GM12878 (cell line): ENCODE data around the gene POU2AF2. TPM values are rescaled to one million over a fixed set of nuclear protein-coding genes. Genes with fewer than 3 reads are reported as not detected.

Experiments
- ATAC-seq: fragments of 200-7000 bp; cut with Tn5 transposase; 3 replicates; pipeline ENCODE4 v1.9.1; 2020; ENCODE audit warnings: mild to moderate bottlenecking, moderate library complexity
- BruUV-seq: library from RNA; stranded (reverse); fragments of 400-500 nt; replicated peaks from 2 replicates; lab custom pipeline; 2021; lab: Mats Ljungman, UMichigan
- CTCF ChIA-PET: fragments of 300-600 bp; sonication (Branson Sonifier 250); formaldehyde crosslinking; extraction: SDS; loops from one replicate; lab custom pipeline; 2021; ENCODE audit warnings: inconsistent platforms; lab: Yijun Ruan, JAX
- POLR2A ChIA-PET: fragments of 350-600 bp; formaldehyde crosslinking; extraction: SDS; loops from one replicate; lab custom pipeline; 2021; ENCODE audit warnings: inconsistent platforms; lab: Charles Lee
- RAD21 ChIA-PET: fragments of 300-600 bp; sonication (Branson Sonifier 250); formaldehyde crosslinking; loops from one replicate; lab custom pipeline; 2023; ENCODE audit warnings: antibody characterized with exemption; ENCODE audit not compliant: unreplicated experiment; lab: Charles Lee
- SMC1A ChIA-PET: fragments of 300-600 bp; sonication (Branson Sonifier 250); formaldehyde crosslinking; loops from one replicate; lab custom pipeline; 2023; ENCODE audit not compliant: unreplicated experiment, uncharacterized antibody; lab: Charles Lee
- DNase-seq: peaks from one replicate; pipeline ENCODE4 v3.0.0-alpha.2; 2011; ENCODE audit warnings: low read depth, low spot score
- FAIRE-seq: peaks from 3 replicates; lab custom pipeline; 2011; peaks lifted over from hg19 to GRCh38; lab: Jason Lieb, UNC
- H2AFZ ChIP-seq: 2 replicates; pipeline ENCODE4 v1.6.0; 2011; ENCODE audit warnings: low read depth, low read length, control low read depth; ENCODE audit not compliant: control insufficient read depth
- H3K27ac ChIP-seq: 2 replicates; pipeline ENCODE4 v1.5.1; 2011; ENCODE audit warnings: control low read depth; ENCODE audit not compliant: control insufficient read depth, insufficient read depth
- H3K27me3 ChIP-seq, 2 experiments: replicated peaks in 1 of 2; 2 replicates each; pipeline versions ENCODE4 v1.6.0 to v1.6.1; 2011; ENCODE audit warnings: low read length in 1 of 2; ENCODE audit not compliant: control insufficient read depth in 2 of 2, insufficient read depth in 2 of 2
- H3K36me3 ChIP-seq, 2 experiments: 2 replicates each; pipeline ENCODE4 v1.5.1; 2011; ENCODE audit warnings: low read length in 1 of 2; ENCODE audit not compliant: control insufficient read depth in 2 of 2, insufficient read depth in 2 of 2
- H3K4me1 ChIP-seq: 2 replicates; pipeline ENCODE4 v1.6.1; 2011; ENCODE audit warnings: mild to moderate bottlenecking, low read length, moderate library complexity, mixed read lengths; ENCODE audit not compliant: control insufficient read depth, insufficient read depth
- H3K4me2 ChIP-seq: 2 replicates; pipeline ENCODE4 v1.6.0; 2011; ENCODE audit warnings: control low read depth; ENCODE audit not compliant: control insufficient read depth, insufficient read depth
- H3K4me3 ChIP-seq: fragments of 200-600 bp; sonication (generic); 2 replicates; pipeline ENCODE4 v1.5.1; 2016
- H3K79me2 ChIP-seq: 2 replicates; pipeline ENCODE4 v1.6.0; 2011; ENCODE audit warnings: low read length; ENCODE audit not compliant: control insufficient read depth, insufficient read depth
- H3K9ac ChIP-seq: 2 replicates; pipeline ENCODE4 v1.8.0; 2011; ENCODE audit warnings: low read length, control low read depth, mixed read lengths; ENCODE audit not compliant: control insufficient read depth, insufficient read depth
- H3K9me3 ChIP-seq: replicated peaks from 3 replicates; pipeline ENCODE4 v1.5.1; 2011; ENCODE audit warnings: mild to moderate bottlenecking, low read length; ENCODE audit not compliant: control insufficient read depth, insufficient read depth
- H4K20me1 ChIP-seq: 2 replicates; pipeline ENCODE4 v1.6.0; 2011; ENCODE audit not compliant: control insufficient read depth, insufficient read depth
- CBFB ChIP-seq: IDR thresholded peaks from 2 replicates; pipeline ENCODE4 v1.6.1; 2016; ENCODE audit warnings: antibody characterized with exemption, low read depth
- HCFC1 ChIP-seq: fragments of 150-350 bp; IDR thresholded peaks from 2 replicates; pipeline ENCODE4 v1.6.1; 2014; ENCODE audit warnings: low read length
- HDAC2 ChIP-seq: fragments of 200-600 bp; sonication (generic); IDR thresholded peaks from 2 replicates; pipeline ENCODE4 v1.6.1; 2017
- MYC ChIP-seq: IDR thresholded peaks from 2 replicates; pipeline ENCODE4 v1.6.1; 2011; ENCODE audit warnings: mild to moderate bottlenecking, low read length, moderate library complexity, inconsistent platforms; ENCODE audit not compliant: insufficient read depth, insufficient replicate concordance, insufficient read length, severe bottlenecking
- NFYA ChIP-seq: IDR thresholded peaks from 2 replicates; pipeline ENCODE4 v1.6.1; 2011; ENCODE audit warnings: low read depth, mild to moderate bottlenecking, low read length, improper control_type of control experiment, borderline replicate concordance
- NFYB ChIP-seq: IDR thresholded peaks from 2 replicates; pipeline ENCODE4 v1.6.1; 2011; ENCODE audit warnings: low read depth, mild to moderate bottlenecking, low read length, improper control_type of control experiment, moderate library complexity; ENCODE audit not compliant: insufficient read depth
- PAX8 ChIP-seq: fragments of 450-650 bp; IDR thresholded peaks from 2 replicates; pipeline ENCODE4 v1.6.1; 2017; ENCODE audit warnings: mild to moderate bottlenecking, moderate library complexity
- RB1 ChIP-seq: fragments of 450-650 bp; formaldehyde crosslinking; IDR thresholded peaks from 2 replicates; pipeline ENCODE4 v1.6.1; 2017; ENCODE audit warnings: mild to moderate bottlenecking, borderline replicate concordance
- RELA ChIP-seq: fragments of 450-650 bp; IDR thresholded peaks from 2 replicates; pipeline ENCODE4 v1.8.0; 2014; ENCODE audit warnings: borderline replicate concordance; ENCODE audit not compliant: partially characterized antibody
- SMARCA5 ChIP-seq: fragments of 450-650 bp; IDR thresholded peaks from 2 replicates; pipeline ENCODE4 v1.6.1; 2017; ENCODE audit warnings: mild to moderate bottlenecking
- TARDBP ChIP-seq: IDR thresholded peaks from 2 replicates; pipeline ENCODE4 v1.6.1; 2016; ENCODE audit warnings: borderline replicate concordance
- WGBS: methylation state at CpG from one replicate; pipeline ENCODE4 v1.1.6; 2016; ENCODE audit warnings: low lambda C conversion rate; ENCODE audit not compliant: insufficient replicate concordance, insufficient coverage; ENCODE audit errors: missing lambda C conversion rate; 5-methylcytosine and 5-hydroxymethylcytosine counted together
- in situ Hi-C: fragments of 300-500 bp; cut with MboI; formaldehyde crosslinking; loops from 9 replicates; pipeline ENCODE4 v1.14.3; 2018; ENCODE audit warnings: mixed read lengths
- intact Hi-C: fragments of 100-400 bp; cut with micrococcal nuclease; formaldehyde crosslinking; loops from one replicate; pipeline ENCODE4 v1.14.2; 2022; ENCODE audit not compliant: unreplicated experiment
- polyA plus RNA-seq, 11 experiments: library from polyadenylated mRNA; depleted of rRNA in 4 of 11; unstranded in 6 of 11; stranded (reverse) in 5 of 11; fragments of >200 nt; fragmentation: Nextera tagmentation in 4 of 11; fragmentation: Illumina TruSeq in 1 of 11; extraction: Ambion mirVana in 4 of 11; extraction: Trizol in 1 of 11; gene quantifications; 1 replicate in 1 of 11; 2 replicates in 10 of 11; pipeline versions ENCODE4 v1.2.1 to v1.2.3, GENCODE V29; 2011 to 2016; ENCODE audit warnings: inconsistent platforms in 2 of 11, missing spikeins in 2 of 11, low read depth in 1 of 11
- total RNA-seq, 4 experiments: library from RNA; depleted of rRNA in 3 of 4; stranded (reverse); fragments of >200 nt in 3 of 4; fragmentation: Illumina TruSeq in 1 of 4; extraction: Trizol in 1 of 4; gene quantifications; 2 replicates each; pipeline versions ENCODE4 v1.2.1 to v1.2.3, GENCODE V29; 2013 to 2021
- TF ChIP-seq, protein P1 (sequence below): IDR thresholded peaks from 2 replicates; pipeline ENCODE4 v1.6.1; 2011; ENCODE audit warnings: low read depth, low read length, improper control_type of control experiment, borderline replicate concordance
- TF ChIP-seq, protein P2 (sequence below): fragments of 450-650 bp; conservative IDR thresholded peaks from 2 replicates; pipeline ENCODE4 v1.6.1; 2017; ENCODE audit warnings: mild to moderate bottlenecking, moderate library complexity
- TF ChIP-seq, protein P3 (sequence below): IDR thresholded peaks from 2 replicates; pipeline ENCODE4 v1.6.1; 2011; ENCODE audit warnings: mild to moderate bottlenecking, low read depth, low read length, moderate library complexity; ENCODE audit not compliant: insufficient replicate concordance
- TF ChIP-seq, protein P4 (sequence below): fragments of 150-350 bp; IDR thresholded peaks from 2 replicates; pipeline ENCODE4 v1.6.1; 2016; ENCODE audit warnings: low read depth, low read length

POU2AF2 gene
- total and polyA plus RNA-seq, 10 of the 15 experiments (the other 5 are each of a cell fraction or from before 2014, with no cell fraction given) = not detected

DNA sequence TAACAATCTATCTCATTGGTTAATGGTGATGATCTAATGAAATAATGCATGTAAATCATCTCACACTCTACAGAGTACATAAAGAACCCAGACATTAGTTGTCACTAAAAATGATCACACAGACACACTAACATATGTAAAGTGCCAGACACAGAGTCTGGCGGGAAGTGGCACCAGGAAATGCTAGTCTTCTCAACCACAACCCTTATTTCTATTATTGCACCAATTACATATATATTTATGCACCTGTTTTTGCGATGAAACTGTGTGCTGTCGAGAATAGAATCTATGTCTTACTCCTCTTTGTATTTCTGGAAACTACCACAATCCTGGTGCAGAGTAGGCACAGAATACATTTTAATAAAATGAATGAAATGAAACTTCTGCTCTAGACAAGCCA is 26.9 kb downstream of the POU2AF2 start:
- Histone ChIP-seq H3K4me2 (no peak overlapping the region), H4K20me1 (no peaks in the 10 kb centered on the region), H3K4me3 (no peak overlapping the region), H2AFZ (no peak overlapping the region), H3K9ac (no peak overlapping the region), H3K27me3 (peaks cover 1 to 4% of the 10 kb centered on the region in 2 experiments; a peak in 3 of 4 replicates), H3K9me3 (no peaks in the 10 kb centered on the region), H3K27ac (no peak overlapping the region), H3K79me2 (no peaks in the 10 kb centered on the region), H3K4me1 (no peaks in the 10 kb centered on the region), H3K36me3 (no peaks in the 10 kb centered on the region)
- ChIA-PET RAD21 (interaction anchor here (2.0 kb wide), 1 partner anchor 10 kb away, joined by 6 read pairs; no protein-coding TSS in a partner anchor), SMC1A (interaction anchor here (0.6 kb wide), 1 partner anchor 704 kb away, joined by 3 read pairs; no protein-coding TSS in a partner anchor), POLR2A (interaction anchor here (0.6 kb wide), 1 partner anchor 103 kb away, joined by 3 read pairs; no protein-coding TSS in a partner anchor), CTCF (interaction anchor here (0.6 to 1.8 kb wide), 5 partner anchors 10 to 823 kb away, joined by 3 to 5 read pairs (median 4); no protein-coding TSS in a partner anchor)
- no peak for TF ChIP-seq RELA
- TF ChIP-seq HCFC1 = no peak
- TF ChIP-seq, protein P1, sequence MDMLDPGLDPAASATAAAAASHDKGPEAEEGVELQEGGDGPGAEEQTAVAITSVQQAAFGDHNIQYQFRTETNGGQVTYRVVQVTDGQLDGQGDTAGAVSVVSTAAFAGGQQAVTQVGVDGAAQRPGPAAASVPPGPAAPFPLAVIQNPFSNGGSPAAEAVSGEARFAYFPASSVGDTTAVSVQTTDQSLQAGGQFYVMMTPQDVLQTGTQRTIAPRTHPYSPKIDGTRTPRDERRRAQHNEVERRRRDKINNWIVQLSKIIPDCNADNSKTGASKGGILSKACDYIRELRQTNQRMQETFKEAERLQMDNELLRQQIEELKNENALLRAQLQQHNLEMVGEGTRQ = no peak
- TF ChIP-seq, protein P2, sequence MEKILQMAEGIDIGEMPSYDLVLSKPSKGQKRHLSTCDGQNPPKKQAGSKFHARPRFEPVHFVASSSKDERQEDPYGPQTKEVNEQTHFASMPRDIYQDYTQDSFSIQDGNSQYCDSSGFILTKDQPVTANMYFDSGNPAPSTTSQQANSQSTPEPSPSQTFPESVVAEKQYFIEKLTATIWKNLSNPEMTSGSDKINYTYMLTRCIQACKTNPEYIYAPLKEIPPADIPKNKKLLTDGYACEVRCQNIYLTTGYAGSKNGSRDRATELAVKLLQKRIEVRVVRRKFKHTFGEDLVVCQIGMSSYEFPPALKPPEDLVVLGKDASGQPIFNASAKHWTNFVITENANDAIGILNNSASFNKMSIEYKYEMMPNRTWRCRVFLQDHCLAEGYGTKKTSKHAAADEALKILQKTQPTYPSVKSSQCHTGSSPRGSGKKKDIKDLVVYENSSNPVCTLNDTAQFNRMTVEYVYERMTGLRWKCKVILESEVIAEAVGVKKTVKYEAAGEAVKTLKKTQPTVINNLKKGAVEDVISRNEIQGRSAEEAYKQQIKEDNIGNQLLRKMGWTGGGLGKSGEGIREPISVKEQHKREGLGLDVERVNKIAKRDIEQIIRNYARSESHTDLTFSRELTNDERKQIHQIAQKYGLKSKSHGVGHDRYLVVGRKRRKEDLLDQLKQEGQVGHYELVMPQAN = no peak
- TF ChIP-seq SMARCA5 = no peak
- no peak for TF ChIP-seq HDAC2
- no peak for TF ChIP-seq CBFB
- TF ChIP-seq TARDBP = no peak
- TF ChIP-seq, protein P3, sequence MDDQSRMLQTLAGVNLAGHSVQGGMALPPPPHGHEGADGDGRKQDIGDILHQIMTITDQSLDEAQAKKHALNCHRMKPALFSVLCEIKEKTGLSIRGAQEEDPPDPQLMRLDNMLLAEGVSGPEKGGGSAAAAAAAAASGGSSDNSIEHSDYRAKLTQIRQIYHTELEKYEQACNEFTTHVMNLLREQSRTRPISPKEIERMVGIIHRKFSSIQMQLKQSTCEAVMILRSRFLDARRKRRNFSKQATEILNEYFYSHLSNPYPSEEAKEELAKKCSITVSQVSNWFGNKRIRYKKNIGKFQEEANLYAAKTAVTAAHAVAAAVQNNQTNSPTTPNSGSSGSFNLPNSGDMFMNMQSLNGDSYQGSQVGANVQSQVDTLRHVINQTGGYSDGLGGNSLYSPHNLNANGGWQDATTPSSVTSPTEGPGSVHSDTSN = no peak
- no peak for TF ChIP-seq PAX8
- TF ChIP-seq, protein P4, sequence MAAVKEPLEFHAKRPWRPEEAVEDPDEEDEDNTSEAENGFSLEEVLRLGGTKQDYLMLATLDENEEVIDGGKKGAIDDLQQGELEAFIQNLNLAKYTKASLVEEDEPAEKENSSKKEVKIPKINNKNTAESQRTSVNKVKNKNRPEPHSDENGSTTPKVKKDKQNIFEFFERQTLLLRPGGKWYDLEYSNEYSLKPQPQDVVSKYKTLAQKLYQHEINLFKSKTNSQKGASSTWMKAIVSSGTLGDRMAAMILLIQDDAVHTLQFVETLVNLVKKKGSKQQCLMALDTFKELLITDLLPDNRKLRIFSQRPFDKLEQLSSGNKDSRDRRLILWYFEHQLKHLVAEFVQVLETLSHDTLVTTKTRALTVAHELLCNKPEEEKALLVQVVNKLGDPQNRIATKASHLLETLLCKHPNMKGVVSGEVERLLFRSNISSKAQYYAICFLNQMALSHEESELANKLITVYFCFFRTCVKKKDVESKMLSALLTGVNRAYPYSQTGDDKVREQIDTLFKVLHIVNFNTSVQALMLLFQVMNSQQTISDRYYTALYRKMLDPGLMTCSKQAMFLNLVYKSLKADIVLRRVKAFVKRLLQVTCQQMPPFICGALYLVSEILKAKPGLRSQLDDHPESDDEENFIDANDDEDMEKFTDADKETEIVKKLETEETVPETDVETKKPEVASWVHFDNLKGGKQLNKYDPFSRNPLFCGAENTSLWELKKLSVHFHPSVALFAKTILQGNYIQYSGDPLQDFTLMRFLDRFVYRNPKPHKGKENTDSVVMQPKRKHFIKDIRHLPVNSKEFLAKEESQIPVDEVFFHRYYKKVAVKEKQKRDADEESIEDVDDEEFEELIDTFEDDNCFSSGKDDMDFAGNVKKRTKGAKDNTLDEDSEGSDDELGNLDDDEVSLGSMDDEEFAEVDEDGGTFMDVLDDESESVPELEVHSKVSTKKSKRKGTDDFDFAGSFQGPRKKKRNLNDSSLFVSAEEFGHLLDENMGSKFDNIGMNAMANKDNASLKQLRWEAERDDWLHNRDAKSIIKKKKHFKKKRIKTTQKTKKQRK = no peak
- no peak for TF ChIP-seq NFYB
- no peak for TF ChIP-seq RB1
- no peak for TF ChIP-seq NFYA
- TF ChIP-seq MYC = no peak
- intact Hi-C loops (no loop called here), in situ Hi-C loops (no loop called here)
- DNase-seq (no peak), ATAC-seq (no peak), FAIRE-seq (no peak)
- BruUV-seq = no TSS peak
- WGBS = 0% methylated on average over 3 of the region's 3 CpGs
